B cell (primary cell): ENCODE data around the gene SLC6A7. TPM values are rescaled to one million over a fixed set of nuclear protein-coding genes. Genes with fewer than 3 reads are reported as not detected.

Experiments used
- ATAC-seq: fragments of 200-7000 bp; cut with Tn5 transposase; one replicate; pipeline ENCODE4 v1.10.0; 2021; ENCODE audit warnings: low read depth, mild to moderate bottlenecking, moderate number of reproducible peaks, moderate library complexity
- CTCF ChIA-PET: fragments of 350-600 bp; sonication (Branson Sonifier 250); formaldehyde crosslinking; loops from one replicate; lab custom pipeline; 2021; ENCODE audit warnings: antibody characterized with exemption, inconsistent platforms; lab: Charles Lee
- POLR2A ChIA-PET: fragments of 350-600 bp; sonication (Branson Sonifier 250); formaldehyde crosslinking; loops from one replicate; lab custom pipeline; 2021; ENCODE audit warnings: antibody characterized with exemption; lab: Charles Lee
- DNase-seq: peaks from one replicate; pipeline ENCODE4 v3.0.0; 2013
- H2AFZ ChIP-seq: 2 replicates; pipeline ENCODE4 v1.6.1; 2012; ENCODE audit warnings: mild to moderate bottlenecking, low read depth, low read length; ENCODE audit not compliant: insufficient read depth, poor library complexity, severe bottlenecking
- H3K27ac ChIP-seq, 2 donors: 1 replicate in 1 of 2; 2 replicates in 1 of 2; pipeline ENCODE4 v1.5.1; 2012 to 2013; ENCODE audit warnings: low read length in 2 of 2, mild to moderate bottlenecking in 2 of 2, moderate library complexity in 1 of 2
- H3K27me3 ChIP-seq, 4 experiments: fragments of 200-600 bp in 1 of 4; sonication (generic) in 1 of 4; replicated peaks in 1 of 4; 1 replicate in 2 of 4; 2 replicates in 2 of 4; pipeline versions ENCODE4 v1.6.1 to v1.7.0; 2013 to 2016; ENCODE audit warnings: low read length in 3 of 4, mild to moderate bottlenecking in 2 of 4, mixed read lengths in 1 of 4, moderate library complexity in 1 of 4; ENCODE audit not compliant: insufficient read depth in 4 of 4, control insufficient read depth in 3 of 4; ENCODE audit errors: control extremely low read depth in 1 of 4
- H3K36me3 ChIP-seq, 2 experiments: replicated peaks in 1 of 2; 1 replicate in 1 of 2; 2 replicates in 1 of 2; pipeline versions ENCODE4 v1.6.1 to v1.7.1; 2013; ENCODE audit warnings: low read length in 1 of 2; ENCODE audit not compliant: insufficient read depth in 2 of 2, control insufficient read depth in 1 of 2; ENCODE audit errors: control extremely low read depth in 1 of 2, extremely low read depth in 1 of 2
- H3K4me1 ChIP-seq, 2 donors: fragments of 200-600 bp in 1 of 2; sonication (generic) in 1 of 2; 1 replicate in 1 of 2; 2 replicates in 1 of 2; pipeline versions ENCODE4 v1.5.1 to v1.6.1; 2013 to 2017; ENCODE audit warnings: low read length in 2 of 2; ENCODE audit not compliant: control insufficient read depth in 2 of 2, insufficient read depth in 2 of 2
- H3K4me2 ChIP-seq: replicated peaks from 2 replicates; pipeline ENCODE3; 2012; ENCODE audit warnings: mild to moderate bottlenecking, low read depth, low read length; ENCODE audit not compliant: poor library complexity, severe bottlenecking
- H3K4me3 ChIP-seq, 5 experiments: fragments of 200-600 bp in 1 of 5; sonication (generic) in 1 of 5; 1 replicate in 3 of 5; 2 replicates in 2 of 5; pipeline versions ENCODE4 v1.5.1 to v1.7.0; 2011 to 2016; ENCODE audit warnings: low read length in 4 of 5, mild to moderate bottlenecking in 4 of 5, low read depth in 2 of 5, control low read depth in 1 of 5, moderate library complexity in 1 of 5; ENCODE audit not compliant: insufficient read depth in 1 of 5; ENCODE audit errors: control extremely low read depth in 1 of 5, extremely low read depth in 1 of 5
- H3K79me2 ChIP-seq: fragments of 200-600 bp; sonication (generic); one replicate; pipeline ENCODE4 v1.6.0; 2016; ENCODE audit warnings: low read length; ENCODE audit not compliant: control insufficient read depth, insufficient read depth
- H3K9ac ChIP-seq: fragments of 200-600 bp; sonication (generic); 2 replicates; pipeline ENCODE4 v1.6.1; 2017; ENCODE audit warnings: mild to moderate bottlenecking, low read length, moderate library complexity
- H3K9me3 ChIP-seq, 3 donors: one replicate each; pipeline versions ENCODE4 v1.6.1 to v1.7.1; 2013; ENCODE audit warnings: low read length in 2 of 3; ENCODE audit not compliant: control insufficient read depth in 2 of 3, insufficient read depth in 1 of 3; ENCODE audit errors: control extremely low read depth in 1 of 3
- H4K20me1 ChIP-seq: 2 replicates; pipeline ENCODE4 v1.6.0; 2012; ENCODE audit warnings: mild to moderate bottlenecking, low read length; ENCODE audit not compliant: insufficient read depth, control insufficient read depth, poor library complexity, severe bottlenecking
- H3K27ac Mint-ChIP-seq: one replicate; pipeline ENCODE4 v1.8.0; 2021; ENCODE audit warnings: mixed read lengths
- H3K27me3 Mint-ChIP-seq: one replicate; pipeline ENCODE4 v1.8.0; 2021; ENCODE audit warnings: mixed read lengths
- H3K4me1 Mint-ChIP-seq: one replicate; pipeline ENCODE4 v1.8.0; 2021; ENCODE audit warnings: mixed read lengths
- H3K4me3 Mint-ChIP-seq: one replicate; pipeline ENCODE4 v1.8.0; 2021; ENCODE audit warnings: mixed read lengths
- H3K9me3 Mint-ChIP-seq: one replicate; pipeline ENCODE4 v1.8.0; 2022; ENCODE audit warnings: mixed read lengths; ENCODE audit not compliant: insufficient read depth
- EZH2 ChIP-seq: IDR thresholded peaks from 2 replicates; pipeline ENCODE4 v1.6.1; 2012; ENCODE audit warnings: borderline replicate concordance, low read depth, mild to moderate bottlenecking, moderate library complexity, low read length; ENCODE audit not compliant: insufficient read depth, poor library complexity, severe bottlenecking
- WGBS: methylation state at CpG from one replicate; pipeline ENCODE4 v1.1.5; 2013; ENCODE audit warnings: missing lambda C conversion rate; ENCODE audit not compliant: insufficient coverage; 5-methylcytosine and 5-hydroxymethylcytosine counted together
- intact Hi-C: fragments of 100-400 bp; cut with micrococcal nuclease; formaldehyde crosslinking; loops from one replicate; pipeline ENCODE4 v1.10.0; 2022
- polyA plus RNA-seq: library from polyadenylated mRNA; depleted of rRNA; stranded (reverse); fragments of >200 nt; gene quantifications from 2 replicates; pipeline ENCODE4 v1.2.3, GENCODE V29; 2012
- total RNA-seq, 2 donors: library from RNA; stranded (reverse); fragments of 120-200 nt in 1 of 2; gene quantifications; 1 replicate in 1 of 2; 2 replicates in 1 of 2; pipeline versions ENCODE4 v1.2.3 to v1.2.4, GENCODE V29; 2013 to 2022
- TF ChIP-seq, protein P1 (sequence below): fragments of 200-600 bp; IDR thresholded peaks from one replicate; pipeline ENCODE4 v1.8.0; 2022; ENCODE audit warnings: antibody characterized with exemption, mild to moderate bottlenecking

Gene SLC6A7
- total and polyA plus RNA-seq, 2 donors (not counting 1 experiment from before 2014, with no cell fraction given) = not detected

- Histone ChIP-seq H3K9me3 (no peaks in the 10 kb centered on the region), H3K4me2 (no peak overlapping the region), H3K9ac (no peak overlapping the region), H3K4me1 (no peaks in the 10 kb centered on the region), H3K4me3 (no peak overlapping the region), H3K36me3 (no peaks in the 10 kb centered on the region), H2AFZ (no peak overlapping the region), H3K27ac (no peak overlapping the region), H4K20me1 (no peaks in the 10 kb centered on the region), H3K27me3 (no peaks in the 10 kb centered on the region), H3K79me2 (no peaks in the 10 kb centered on the region)
- Mint-ChIP-seq H3K27me3 (no peaks in the 10 kb centered on the region), H3K4me3 (no peak overlapping the region), H3K27ac (no peak overlapping the region), H3K4me1 (no peaks in the 10 kb centered on the region), H3K9me3 (no peaks in the 10 kb centered on the region)
- intact Hi-C loops = no loop called here
- POLR2A ChIA-PET = no interaction called here
- DNase-seq = no peak
- no peak for TF ChIP-seq EZH2
- TF ChIP-seq, protein P1, sequence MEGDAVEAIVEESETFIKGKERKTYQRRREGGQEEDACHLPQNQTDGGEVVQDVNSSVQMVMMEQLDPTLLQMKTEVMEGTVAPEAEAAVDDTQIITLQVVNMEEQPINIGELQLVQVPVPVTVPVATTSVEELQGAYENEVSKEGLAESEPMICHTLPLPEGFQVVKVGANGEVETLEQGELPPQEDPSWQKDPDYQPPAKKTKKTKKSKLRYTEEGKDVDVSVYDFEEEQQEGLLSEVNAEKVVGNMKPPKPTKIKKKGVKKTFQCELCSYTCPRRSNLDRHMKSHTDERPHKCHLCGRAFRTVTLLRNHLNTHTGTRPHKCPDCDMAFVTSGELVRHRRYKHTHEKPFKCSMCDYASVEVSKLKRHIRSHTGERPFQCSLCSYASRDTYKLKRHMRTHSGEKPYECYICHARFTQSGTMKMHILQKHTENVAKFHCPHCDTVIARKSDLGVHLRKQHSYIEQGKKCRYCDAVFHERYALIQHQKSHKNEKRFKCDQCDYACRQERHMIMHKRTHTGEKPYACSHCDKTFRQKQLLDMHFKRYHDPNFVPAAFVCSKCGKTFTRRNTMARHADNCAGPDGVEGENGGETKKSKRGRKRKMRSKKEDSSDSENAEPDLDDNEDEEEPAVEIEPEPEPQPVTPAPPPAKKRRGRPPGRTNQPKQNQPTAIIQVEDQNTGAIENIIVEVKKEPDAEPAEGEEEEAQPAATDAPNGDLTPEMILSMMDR = no peak
- ATAC-seq = no peak
- CTCF ChIA-PET = no interaction called here
- WGBS = 89% methylated on average over 8 of the region's 11 CpGs
Measured at GRCh38 chr5:150227606-150228273, 37.9 kb downstream of the SLC6A7 start.

DNA sequence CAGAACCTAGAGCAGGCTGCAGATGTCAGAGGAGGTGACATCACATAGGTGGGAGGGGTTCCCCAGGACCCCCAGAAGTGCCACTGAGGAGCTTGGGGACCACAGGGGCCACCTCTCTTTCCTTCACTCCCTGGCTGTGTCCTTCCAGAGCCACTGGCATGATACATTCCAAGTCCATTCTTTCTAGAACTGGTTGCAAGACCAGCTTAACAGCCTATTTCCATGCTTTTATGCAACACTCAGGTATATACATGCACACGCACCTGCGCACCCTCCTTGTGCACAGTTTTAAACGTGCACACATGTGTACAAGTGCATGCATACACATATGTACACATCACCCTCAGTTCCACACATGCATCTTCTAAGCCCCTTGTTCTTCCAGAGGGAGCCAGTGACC lies 39.7 kb downstream of the SLC6A7 start:
- Histone ChIP-seq H3K79me2 (no peaks in the 10 kb centered on the region), H4K20me1 (no peaks in the 10 kb centered on the region), H3K4me1 (no peaks in the 10 kb centered on the region), H3K4me2 (no peak overlapping the region), H3K27me3 (no peaks in the 10 kb centered on the region), H2AFZ (no peak overlapping the region), H3K9ac (no peak overlapping the region), H3K4me3 (no peak overlapping the region), H3K9me3 (no peaks in the 10 kb centered on the region), H3K27ac (no peak overlapping the region), H3K36me3 (no peaks in the 10 kb centered on the region)
- Mint-ChIP-seq H3K4me1 (peaks cover under 1% of the 10 kb centered on the region), H3K27ac (no peak overlapping the region), H3K27me3 (no peaks in the 10 kb centered on the region), H3K4me3 (no peak overlapping the region), H3K9me3 (no peaks in the 10 kb centered on the region)
- ChIA-PET CTCF (no interaction called here), POLR2A (no interaction called here)
- DNase-seq = no peak
- WGBS = 90% methylated on average over 3 of the region's 3 CpGs
- TF ChIP-seq, protein P1 = no peak
- TF ChIP-seq EZH2 = no peak
- no peak for ATAC-seq
- intact Hi-C loops = no loop called here
